A549 (cell line): ENCODE results near the gene CHRND. TPM values are rescaled to one million over a fixed set of nuclear protein-coding genes. Genes with fewer than 3 reads are reported as not detected.

Experiments
- ATAC-seq, 2 experiments: fragments of 200-7000 bp in 1 of 2; fragments of >200 bp in 1 of 2; cut with Nextera tagmentation in 1 of 2; cut with Tn5 transposase in 1 of 2; 3 replicates each; pipeline versions ENCODE4 v1.8.0 to v1.9.1; 2018 to 2020; ENCODE audit warnings: mild to moderate bottlenecking in 1 of 2, moderate library complexity in 1 of 2
- CTCF ChIA-PET: fragments of 300-600 bp; sonication (Branson Sonifier 250); formaldehyde crosslinking; extraction: SDS; loops from one replicate; lab custom pipeline; 2021; ENCODE audit warnings: antibody characterized with exemption, inconsistent platforms; lab: Yijun Ruan, JAX
- POLR2A ChIA-PET: fragments of 350-600 bp; formaldehyde crosslinking; extraction: SDS; loops from one replicate; lab custom pipeline; 2021; ENCODE audit warnings: antibody characterized with exemption, inconsistent platforms; lab: Yijun Ruan, JAX
- DNase-seq, 2 experiments: peaks; one replicate each; pipeline versions ENCODE4 v3.0.0 to v3.0.0-alpha.2; 2011 to 2016; ENCODE audit warnings: low read depth in 1 of 2, low spot score in 1 of 2
- FAIRE-seq: peaks from 2 replicates; lab custom pipeline; 2011; peaks lifted over from hg19 to GRCh38; lab: Jason Lieb, UNC
- H3K27ac ChIP-seq, 2 experiments: fragments of >200 bp; sonication (Bioruptor Twin); formaldehyde crosslinking; 3 replicates each; pipeline ENCODE4 v1.5.1; 2016 to 2017
- H3K4me1 ChIP-seq: fragments of >200 bp; sonication (Bioruptor Twin); formaldehyde crosslinking; 3 replicates; pipeline ENCODE4 v1.6.1; 2016
- H3K4me2 ChIP-seq: fragments of >200 bp; sonication (Bioruptor Twin); formaldehyde crosslinking; 3 replicates; pipeline ENCODE4 v1.6.1; 2016
- H3K4me3 ChIP-seq: fragments of >200 bp; sonication (Bioruptor Twin); formaldehyde crosslinking; 3 replicates; pipeline ENCODE4 v1.5.1; 2016
- H3K9me3 ChIP-seq: fragments of >200 bp; sonication (Bioruptor Twin); formaldehyde crosslinking; 3 replicates; pipeline ENCODE4 v1.6.1; 2016
- BHLHE40 ChIP-seq: IDR thresholded peaks from 2 replicates; pipeline ENCODE4 v1.6.1; 2012; ENCODE audit warnings: low read depth, low read length, inconsistent platforms
- CEBPB ChIP-seq, 2 experiments: fragments of >200 bp in 1 of 2; sonication (Bioruptor Twin) in 1 of 2; formaldehyde crosslinking in 1 of 2; IDR thresholded peaks; 2 replicates each; pipeline ENCODE4 v1.6.1; 2012 to 2016
- ELK1 ChIP-seq: fragments of 150-350 bp; IDR thresholded peaks from 2 replicates; pipeline ENCODE4 v1.6.1; 2014; ENCODE audit warnings: low read depth, mild to moderate bottlenecking, low read length
- FOXS1 ChIP-seq: fragments of 250-450 bp; sonication (Bioruptor Pico); IDR thresholded peaks from 2 replicates; pipeline ENCODE4 v1.5.0; 2020; ENCODE audit warnings: mild to moderate bottlenecking, moderate library complexity
- HES2 ChIP-seq: fragments of >200 bp; sonication (Bioruptor Twin); formaldehyde crosslinking; IDR thresholded peaks from 2 replicates; pipeline ENCODE4 v1.6.1; 2016
- HOXB5 ChIP-seq: fragments of 250-450 bp; sonication (Bioruptor Pico); IDR thresholded peaks from 2 replicates; pipeline ENCODE4 v1.5.0; 2020; ENCODE audit warnings: mild to moderate bottlenecking, moderate library complexity
- MAFK ChIP-seq: fragments of 450-650 bp; IDR thresholded peaks from 2 replicates; pipeline ENCODE4 v1.6.1; 2014; ENCODE audit not compliant: partially characterized antibody
- RCOR1 ChIP-seq: fragments of 150-350 bp; IDR thresholded peaks from 2 replicates; pipeline ENCODE4 v1.6.1; 2014; ENCODE audit warnings: antibody characterized with exemption, low read length, low read depth
- RFX5 ChIP-seq: fragments of 450-650 bp; IDR thresholded peaks from 2 replicates; pipeline ENCODE4 v1.7.1; 2014; ENCODE audit warnings: antibody characterized with exemption, mild to moderate bottlenecking, moderate library complexity
- RNF2 ChIP-seq: fragments of 200-600 bp; sonication (generic); IDR thresholded peaks from 2 replicates; pipeline ENCODE4 v1.6.1; 2016; ENCODE audit warnings: low read depth, mild to moderate bottlenecking, antibody characterized with exemption, moderate library complexity, borderline replicate concordance
- SREBF2 ChIP-seq: fragments of 450-650 bp; IDR thresholded peaks from 2 replicates; pipeline ENCODE4 v1.6.1; 2014; ENCODE audit warnings: mild to moderate bottlenecking, moderate library complexity
- ZNF302 ChIP-seq: fragments of 250-450 bp; sonication (Bioruptor Pico); IDR thresholded peaks from 2 replicates; pipeline ENCODE4 v1.9.0; 2021; ENCODE audit warnings: inconsistent platforms, mild to moderate bottlenecking, moderate library complexity
- ZSCAN20 ChIP-seq: fragments of 250-450 bp; sonication (Bioruptor Pico); IDR thresholded peaks from 2 replicates; pipeline ENCODE4 v1.8.0; 2022; ENCODE audit warnings: mild to moderate bottlenecking, moderate library complexity
- whole genome bisulfite sequencing: methylation state at CpG from one replicate; pipeline ENCODE4 v1.1.6; 2017; ENCODE audit errors: missing lambda C conversion rate; 5-methylcytosine and 5-hydroxymethylcytosine counted together
- polyA plus RNA-seq, 4 experiments: library from polyadenylated mRNA; depleted of rRNA in 3 of 4; stranded (reverse); fragments of >200 nt; fragmentation: RNase III in 1 of 4; extraction: RNeasy Plus Mini Kit Qiagen cat#74134 plus additional on column Dnase treatment in 1 of 4; gene quantifications; 2 replicates in 3 of 4; 3 replicates in 1 of 4; pipeline ENCODE4 v1.2.3, GENCODE V29; 2011 to 2017

CHRND gene
- polyA plus RNA-seq, 2 of the 4 experiments (the other 2 are of a cell fraction) = not detected

- Histone ChIP-seq H3K4me3 (no peak overlapping the region), H3K27ac (no peak overlapping the region), H3K4me1 (no peaks in the 10 kb centered on the region), H3K9me3 (no peaks in the 10 kb centered on the region), H3K4me2 (no peak overlapping the region)
- FAIRE-seq = no peak
- ChIA-PET POLR2A (no interaction called here), CTCF (interaction anchor here (1.5 kb wide), 1 partner anchor 12 kb away, joined by 6 read pairs; no protein-coding TSS in a partner anchor)
- no peak for DNase-seq
- TF ChIP-seq SREBF2 (no peak), RCOR1 (no peak)
- no peak for ATAC-seq
Observed at GRCh38 chr2:232581725-232582124, 55.8 kb downstream of the CHRND start.

DNA sequence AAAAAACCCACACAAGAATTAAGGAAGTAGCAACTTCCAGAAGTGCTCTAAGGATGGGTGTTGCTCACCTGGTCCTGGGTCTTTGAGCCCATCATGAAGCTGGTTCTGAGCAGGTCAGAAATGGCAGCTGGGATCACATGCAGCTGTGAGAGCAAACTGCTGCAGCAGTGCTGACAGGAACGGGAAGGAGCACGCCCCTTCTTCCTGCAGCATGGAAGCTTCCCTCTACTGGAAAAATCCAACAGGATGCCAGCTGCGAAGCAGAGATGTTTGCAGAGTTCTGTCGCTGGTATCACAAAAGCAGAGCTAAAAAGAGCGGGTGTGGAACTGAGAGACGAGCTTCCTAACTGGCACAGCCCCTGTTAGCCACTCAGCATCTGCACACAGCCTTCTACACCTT lies 58.3 kb downstream of the CHRND start:
- FAIRE-seq (no peak), DNase-seq (no peak), ATAC-seq (no peak)
- ChIA-PET POLR2A (no interaction called here), CTCF (interaction anchor here (0.9 to 1.3 kb wide), 3 partner anchors 11 to 62 kb away, joined by 3 read pairs; no protein-coding TSS in a partner anchor)
- no peak for TF ChIP-seq CEBPB (IDR thresholded peaks at IDR 0.05)
- TF ChIP-seq ZNF302 (CRISPR knock-in tag) = no peak
- no peak for TF ChIP-seq HES2
- no peak for TF ChIP-seq BHLHE40
- no peak for TF ChIP-seq MAFK
- no peak for TF ChIP-seq ELK1
- no peak for TF ChIP-seq RNF2
- TF ChIP-seq FOXS1 (CRISPR knock-in tag) = no peak
- no peak for TF ChIP-seq ZSCAN20 (CRISPR knock-in tag)
- no peak for TF ChIP-seq RFX5
- TF ChIP-seq HOXB5 (CRISPR knock-in tag) = no peak
- H3K4me1 ChIP-seq = peaks cover 10% of the 10 kb centered on the region
- H3K9me3 ChIP-seq = no peaks in the 10 kb centered on the region
- H3K27ac ChIP-seq = no peak overlapping the region
- no peak overlapping the region for H3K4me3 ChIP-seq
- WGBS = 90% methylated on average over 6 of the region's 6 CpGs
- H3K4me2 ChIP-seq = no peak overlapping the region

Other genes with a start within 250 kb of the CHRND start
- gene ALPP, start 147.4 kb upstream of the CHRND start, polyA plus RNA-seq (2011; rRNA removed) = 0.05 and 0.10 TPM in 2 replicates
- gene ALPP, start 147.4 kb upstream of the CHRND start, polyA plus RNA-seq (2017; fragmentation: RNase III; extraction: RNeasy Plus Mini Kit Qiagen cat#74134 plus additional on column Dnase treatment) = 0.18 to 0.31 TPM (median 0.18 TPM) in 3 replicates
- 0.17 and 0.18 TPM in 2 replicates for gene ALPG, start 119.3 kb upstream of the CHRND start, polyA plus RNA-seq (2011; rRNA removed)
- 0.04 to 0.07 TPM in 2 of 3 replicates, not detected in the other for gene ALPG, start 119.3 kb upstream of the CHRND start, polyA plus RNA-seq (2017; fragmentation: RNase III; extraction: RNeasy Plus Mini Kit Qiagen cat#74134 plus additional on column Dnase treatment)
- gene ALPI, start 70.0 kb upstream of the CHRND start, polyA plus RNA-seq (2011; rRNA removed) = 0.05 and 0.11 TPM in 2 replicates
- not detected in 3 replicates for gene ALPI, start 70.0 kb upstream of the CHRND start, polyA plus RNA-seq (2017; fragmentation: RNase III; extraction: RNeasy Plus Mini Kit Qiagen cat#74134 plus additional on column Dnase treatment)
- 0.18 and 0.29 TPM in 2 replicates for gene ECEL1, start 38.3 kb upstream of the CHRND start, polyA plus RNA-seq (2011; rRNA removed)
- 0.10 to 0.13 TPM (median 0.12 TPM) in 3 replicates for gene ECEL1, start 38.3 kb upstream of the CHRND start, polyA plus RNA-seq (2017; fragmentation: RNase III; extraction: RNeasy Plus Mini Kit Qiagen cat#74134 plus additional on column Dnase treatment)
- not detected in 2 replicates for gene PRSS56, start 5.8 kb upstream of the CHRND start, polyA plus RNA-seq (2011; rRNA removed)
- gene PRSS56, start 5.8 kb upstream of the CHRND start, polyA plus RNA-seq (2017; fragmentation: RNase III; extraction: RNeasy Plus Mini Kit Qiagen cat#74134 plus additional on column Dnase treatment) = 0.07 TPM in 1 of 3 replicates, not detected in the others
- gene CHRNG, start 13.5 kb downstream of the CHRND start, polyA plus RNA-seq (2011; rRNA removed) = not detected in 2 replicates
- not detected in 3 replicates for gene CHRNG, start 13.5 kb downstream of the CHRND start, polyA plus RNA-seq (2017; fragmentation: RNase III; extraction: RNeasy Plus Mini Kit Qiagen cat#74134 plus additional on column Dnase treatment)
- gene TIGD1, start 24.4 kb downstream of the CHRND start, polyA plus RNA-seq (2011; rRNA removed) = 7.4 and 10.5 TPM in 2 replicates
- 5.7 to 5.9 TPM (median 5.7 TPM) in 3 replicates for gene TIGD1, start 24.4 kb downstream of the CHRND start, polyA plus RNA-seq (2017; fragmentation: RNase III; extraction: RNeasy Plus Mini Kit Qiagen cat#74134 plus additional on column Dnase treatment)
- gene EIF4E2, start 24.5 kb downstream of the CHRND start, polyA plus RNA-seq (2011; rRNA removed) = 49.1 and 51.4 TPM in 2 replicates
- gene EIF4E2, start 24.5 kb downstream of the CHRND start, polyA plus RNA-seq (2017; fragmentation: RNase III; extraction: RNeasy Plus Mini Kit Qiagen cat#74134 plus additional on column Dnase treatment) = 177 to 234 TPM (median 197 TPM) in 3 replicates
- 2.3 and 2.6 TPM in 2 replicates for gene EFHD1, start 107.4 kb downstream of the CHRND start, polyA plus RNA-seq (2011; rRNA removed)
- 1.3 to 1.5 TPM (median 1.4 TPM) in 3 replicates for gene EFHD1, start 107.4 kb downstream of the CHRND start, polyA plus RNA-seq (2017; fragmentation: RNase III; extraction: RNeasy Plus Mini Kit Qiagen cat#74134 plus additional on column Dnase treatment)
- 46.3 and 46.9 TPM in 2 replicates for gene GIGYF2, start 171.2 kb downstream of the CHRND start, polyA plus RNA-seq (2011; rRNA removed)
- 28.8 to 31.9 TPM (median 31.2 TPM) in 3 replicates for gene GIGYF2, start 171.2 kb downstream of the CHRND start, polyA plus RNA-seq (2017; fragmentation: RNase III; extraction: RNeasy Plus Mini Kit Qiagen cat#74134 plus additional on column Dnase treatment)